GM18498 (cell line): Measurements from ENCODE around the gene ANKZF1.

Experiments used
- ATAC-seq: cut with Tn5 transposase; IDR thresholded peaks from one replicate; pipeline ENCODE4 v1.9.1; 2021; ENCODE audit warnings: mild to moderate bottlenecking, moderate library complexity; ENCODE audit not compliant: unreplicated experiment

The ANKZF1 gene

DNA sequence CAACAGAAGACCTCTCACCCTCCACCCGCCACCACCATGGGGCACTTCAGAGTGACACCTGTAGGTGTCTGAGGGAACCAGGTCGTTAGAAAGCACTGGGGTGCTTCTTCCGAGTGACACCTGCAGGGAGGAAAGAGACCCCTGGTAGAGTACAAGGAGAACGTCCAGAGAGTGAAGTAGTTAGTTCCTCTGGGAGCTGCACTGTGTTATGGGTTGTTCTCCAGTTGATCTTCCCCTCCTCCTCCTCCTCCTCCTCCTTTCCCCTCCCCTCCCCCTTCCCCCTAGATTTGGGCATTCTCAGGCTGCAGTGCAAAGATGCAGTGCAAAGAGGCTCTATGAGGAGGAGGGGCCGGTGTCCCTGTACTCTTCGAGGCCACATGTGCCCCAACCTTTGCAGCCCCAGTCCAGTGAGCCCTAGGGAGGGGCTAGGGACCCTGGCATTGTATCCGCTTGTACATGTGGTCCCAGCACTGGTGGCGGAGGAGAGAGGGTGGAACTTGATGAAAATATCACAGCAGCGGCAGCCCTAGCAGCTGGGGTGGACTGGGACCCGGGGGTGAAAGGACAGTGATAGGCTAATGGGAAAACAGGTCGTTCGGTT, 50.4 kb downstream of the ANKZF1 start:
- ATAC-seq: no peak

DNA sequence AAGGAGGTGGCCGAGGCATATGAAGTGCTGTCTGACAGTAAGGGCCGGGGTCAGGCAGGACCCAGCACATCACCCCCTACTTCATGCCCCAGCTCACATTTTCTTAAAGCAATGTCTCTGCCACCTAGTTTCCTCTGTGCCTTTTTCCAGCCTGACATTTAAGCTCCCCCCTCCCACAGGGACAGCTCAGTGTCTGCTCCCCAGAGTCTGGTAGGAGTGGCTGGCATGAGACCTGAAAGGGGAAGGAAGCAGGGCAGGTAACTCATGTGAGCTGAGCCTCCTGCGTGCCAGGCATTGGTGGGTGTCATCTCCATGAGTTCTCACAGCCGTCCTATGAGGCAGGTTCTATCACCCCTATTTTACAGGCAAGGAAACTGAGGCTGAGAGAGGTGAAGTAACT, 51.0 kb downstream of the ANKZF1 start:
- ATAC-seq: no peak

DNA sequence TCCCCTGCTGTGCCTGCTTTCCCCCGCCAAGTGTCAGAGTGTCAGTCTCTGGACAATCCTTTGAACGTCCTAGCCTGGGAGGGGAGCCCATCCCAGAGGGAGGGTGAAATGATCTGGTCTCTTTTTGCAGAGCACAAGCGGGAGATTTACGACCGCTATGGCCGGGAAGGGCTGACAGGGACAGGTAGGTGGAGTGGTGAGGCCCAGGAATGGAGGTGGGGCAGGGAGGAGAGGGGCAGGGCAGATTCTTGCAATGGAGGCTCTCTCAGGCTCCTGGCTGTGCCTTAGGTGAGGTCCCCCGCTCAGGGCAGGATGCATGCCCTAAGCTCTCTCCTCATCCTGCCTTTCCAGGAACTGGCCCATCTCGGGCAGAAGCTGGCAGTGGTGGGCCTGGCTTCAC, 52.0 kb downstream of the ANKZF1 start:
- ATAC-seq: no peak

DNA sequence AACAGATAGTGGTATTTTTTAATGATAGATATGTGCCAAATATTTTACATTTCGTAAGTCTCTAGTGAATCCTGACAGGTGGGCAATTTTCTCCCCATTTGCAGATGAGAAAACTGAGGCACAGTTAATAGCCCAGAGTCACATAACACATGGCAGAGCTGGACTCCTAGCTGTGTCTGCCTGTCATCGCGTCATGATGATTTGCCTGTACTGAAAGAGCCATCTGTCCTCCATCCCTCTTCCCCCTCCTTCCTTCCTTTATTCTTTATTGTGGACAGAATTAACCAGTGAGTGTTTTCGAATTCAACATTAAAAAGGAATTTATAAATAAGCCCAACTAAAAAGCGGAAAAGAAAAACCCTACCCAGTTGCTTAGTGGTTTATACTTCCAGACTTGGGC, 52.8 kb downstream of the ANKZF1 start:
- no peak for ATAC-seq

DNA sequence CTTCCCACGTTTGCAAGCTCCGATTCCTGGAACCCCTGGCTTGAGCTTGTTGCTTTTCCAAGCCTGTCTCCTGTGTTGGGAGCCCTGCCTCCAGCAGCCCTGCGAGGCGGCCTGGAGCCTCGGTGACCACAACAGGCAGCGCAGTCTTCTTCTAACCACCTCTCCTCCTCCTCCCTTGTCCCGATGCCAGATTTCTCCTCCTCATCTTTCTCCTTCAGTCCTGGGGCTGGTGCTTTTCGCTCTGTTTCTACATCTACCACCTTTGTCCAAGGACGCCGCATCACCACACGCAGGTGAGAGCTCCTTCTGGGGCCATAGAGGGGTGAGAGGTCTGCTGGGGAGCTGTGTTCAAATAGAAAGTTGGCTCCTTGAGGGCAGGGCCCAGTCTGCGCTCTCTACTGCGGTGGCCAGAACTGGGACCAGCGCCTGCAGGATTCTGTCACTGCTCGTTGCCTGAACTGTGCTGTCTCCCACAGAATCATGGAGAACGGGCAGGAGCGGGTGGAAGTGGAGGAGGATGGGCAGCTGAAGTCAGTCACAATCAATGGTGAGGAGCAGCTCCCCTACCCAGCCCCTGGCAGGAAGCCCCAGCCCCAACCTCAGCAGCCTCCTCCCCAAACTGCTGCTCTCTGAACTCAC, 53.5 kb downstream of the ANKZF1 start:
- no peak for ATAC-seq

DNA sequence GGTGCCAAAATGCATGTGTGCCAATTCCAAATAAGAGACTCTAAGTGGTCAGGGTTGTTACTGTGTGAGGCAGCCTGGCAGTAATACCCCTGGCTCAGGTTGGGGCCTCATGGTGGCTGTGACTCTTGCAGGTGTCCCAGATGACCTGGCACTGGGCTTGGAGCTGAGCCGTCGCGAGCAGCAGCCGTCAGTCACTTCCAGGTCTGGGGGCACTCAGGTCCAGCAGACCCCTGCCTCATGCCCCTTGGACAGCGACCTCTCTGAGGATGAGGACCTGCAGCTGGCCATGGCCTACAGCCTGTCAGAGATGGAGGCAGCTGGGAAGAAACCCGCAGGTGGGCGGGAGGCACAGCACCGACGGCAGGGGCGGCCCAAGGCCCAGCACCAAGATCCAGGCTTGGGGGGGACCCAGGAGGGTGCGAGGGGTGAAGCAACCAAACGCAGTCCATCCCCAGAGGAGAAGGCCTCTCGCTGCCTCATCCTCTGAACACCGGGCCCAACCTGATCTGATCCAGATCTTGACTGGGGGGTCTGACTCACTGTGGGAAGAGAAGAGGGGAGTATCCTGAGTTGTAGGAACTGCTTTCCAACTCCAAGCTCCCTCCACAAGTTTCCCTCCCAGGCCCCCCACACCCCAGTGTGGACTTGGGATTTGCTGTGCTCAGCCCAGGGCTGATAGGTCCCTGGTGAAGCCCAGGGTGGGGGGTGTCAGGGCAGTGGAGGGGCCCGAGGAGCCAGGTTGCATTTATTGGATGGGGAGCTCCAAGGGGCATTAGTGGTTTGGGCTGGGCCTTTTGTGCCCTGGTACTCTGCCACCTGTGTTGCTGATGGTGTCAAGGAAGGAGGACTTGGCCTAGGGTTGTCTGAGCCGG, 55.1 kb downstream of the ANKZF1 start:
- no peak for ATAC-seq

DNA sequence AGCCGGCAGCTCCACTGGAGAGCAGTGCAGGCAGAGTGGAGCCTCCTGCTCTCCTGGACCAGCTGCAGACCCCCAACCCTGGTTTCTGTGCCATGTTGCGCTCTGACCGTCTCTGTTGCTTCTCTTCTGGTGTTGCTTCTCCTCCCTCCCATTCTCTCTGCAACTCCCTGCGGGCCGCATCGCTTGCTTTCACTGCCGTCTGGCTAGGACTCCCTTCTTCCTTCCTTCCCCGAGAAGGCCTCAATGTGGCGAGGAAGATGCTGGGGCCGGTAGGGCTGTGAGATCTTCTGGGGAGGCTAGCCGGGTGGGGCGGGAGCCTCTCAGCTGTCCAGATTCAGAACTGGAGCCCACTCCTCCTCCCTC, 55.7 kb downstream of the ANKZF1 start:
- no peak for ATAC-seq

DNA sequence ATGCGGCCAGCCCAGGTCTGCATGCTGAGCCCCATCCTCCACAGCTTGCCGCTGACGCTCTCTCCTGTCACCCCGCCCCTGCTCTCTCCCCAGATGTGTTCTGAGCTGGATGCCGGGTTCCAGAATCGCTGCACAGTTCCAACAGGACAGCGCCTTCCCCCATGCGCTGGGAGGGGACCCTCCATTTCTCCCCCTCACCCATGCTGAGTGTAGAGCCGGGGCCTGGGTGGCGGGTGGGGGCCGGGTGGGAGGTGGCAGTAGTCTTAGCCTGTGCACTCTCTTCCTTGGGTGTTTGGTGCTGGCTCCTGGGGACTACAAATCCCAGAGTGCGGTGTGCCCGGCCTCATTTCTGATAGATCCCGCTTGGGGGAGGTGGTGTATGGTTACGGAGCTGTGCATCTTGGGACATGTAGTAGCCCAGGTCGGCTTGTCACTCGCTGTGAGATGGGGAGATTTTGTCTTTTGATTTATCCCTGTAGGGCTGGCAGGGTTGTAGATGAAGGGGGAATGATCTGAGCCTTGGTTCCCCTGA, 56.4 kb downstream of the ANKZF1 start:
- ATAC-seq: no peak
